NCI-H524 treated with DMSO at 0.1 percent for 48 hours (cell line): ENCODE measurements around the gene ACTRT2.

Source experiments
- DNase-seq: peaks from one replicate; lab custom pipeline; 2025; lab: John Stamatoyannopoulos, UW

The ACTRT2 gene

GRCh38 chr1:3003039-3003940, 18.0 kb upstream of the ACTRT2 start:
- DNase-seq: no peak

DNA sequence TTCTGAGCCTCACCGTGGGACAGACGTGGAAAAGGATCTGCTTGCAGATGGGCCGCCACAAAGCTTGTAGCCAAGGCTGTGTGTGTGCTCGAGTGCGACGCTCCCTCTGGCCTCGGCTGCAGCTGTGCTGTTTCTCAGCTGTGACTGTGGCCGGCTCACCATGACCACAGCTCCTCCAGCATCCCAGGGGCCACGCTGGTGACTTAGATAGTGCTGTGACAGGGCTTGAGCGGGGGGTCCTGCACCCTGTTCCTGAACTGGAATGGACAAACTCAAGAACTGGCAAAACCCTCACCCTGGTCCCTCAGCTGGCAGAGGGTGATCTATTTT, 17.4 kb upstream of the ACTRT2 start:
- DNase-seq: no peak

DNA sequence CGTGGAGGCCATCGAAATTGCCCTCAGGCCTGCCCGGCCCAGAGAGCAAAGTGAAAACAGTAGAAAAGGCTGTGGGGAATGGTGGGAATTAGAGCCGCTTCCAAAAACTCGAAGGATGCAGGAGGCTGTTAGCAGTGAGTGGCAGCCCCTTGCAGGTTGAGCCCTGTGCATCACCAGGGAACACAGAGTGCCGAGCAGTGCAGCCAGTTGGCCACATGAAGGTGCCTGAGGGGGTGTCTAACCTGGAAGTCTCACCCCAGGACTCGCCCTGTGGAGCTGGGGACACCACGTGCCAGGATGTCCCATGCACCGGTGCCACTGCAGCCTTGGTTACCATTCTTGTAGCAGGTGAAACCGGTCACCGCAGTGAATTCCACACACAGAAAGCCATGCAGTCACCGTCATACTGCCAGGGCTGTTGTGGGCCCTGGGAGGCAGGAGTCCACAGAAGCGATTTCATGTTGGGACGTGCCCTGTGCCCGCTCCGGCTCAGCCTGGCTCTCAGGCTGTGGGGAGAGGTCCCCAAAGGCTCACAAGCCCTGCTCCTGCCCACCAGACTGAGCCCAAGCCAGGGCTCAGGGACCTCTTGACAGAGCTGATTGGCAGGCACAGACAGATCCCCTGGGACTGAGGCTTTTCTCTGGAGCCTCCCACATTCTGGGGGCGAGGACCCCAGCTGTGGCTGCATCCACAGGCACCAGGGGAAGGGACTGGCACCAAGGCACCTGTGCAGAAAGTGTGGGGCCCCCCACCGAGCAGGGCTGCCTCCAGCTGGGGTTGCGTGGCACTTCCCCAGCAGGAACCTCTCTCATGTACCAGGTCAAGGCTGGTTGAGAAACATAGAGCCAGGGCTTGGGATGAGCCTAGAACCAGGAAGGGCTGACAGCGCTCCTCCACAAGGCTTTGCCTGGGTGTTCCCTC, 16.7 kb upstream of the ACTRT2 start:
- no peak for DNase-seq

DNA sequence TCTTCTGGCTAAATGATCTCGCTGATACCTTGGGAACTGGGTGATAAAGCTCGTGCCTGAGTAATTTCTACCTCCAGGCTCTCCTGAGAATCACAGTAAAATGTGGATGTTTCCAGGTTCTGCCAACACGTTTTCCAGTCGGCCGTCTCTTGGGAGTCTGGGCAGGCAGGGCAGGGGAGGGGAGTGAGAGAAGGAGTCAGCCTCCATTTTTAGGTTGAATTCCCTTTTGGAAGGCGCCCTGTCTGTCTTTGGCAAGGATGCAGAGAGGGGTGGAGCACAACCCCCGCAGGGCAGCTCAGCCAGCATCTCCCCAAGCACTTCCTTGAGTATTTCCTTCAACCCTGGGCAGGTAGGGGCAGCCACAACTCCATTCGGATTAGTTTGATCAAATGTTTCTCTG, 15.5 kb upstream of the ACTRT2 start:
- DNase-seq: no peak

DNA sequence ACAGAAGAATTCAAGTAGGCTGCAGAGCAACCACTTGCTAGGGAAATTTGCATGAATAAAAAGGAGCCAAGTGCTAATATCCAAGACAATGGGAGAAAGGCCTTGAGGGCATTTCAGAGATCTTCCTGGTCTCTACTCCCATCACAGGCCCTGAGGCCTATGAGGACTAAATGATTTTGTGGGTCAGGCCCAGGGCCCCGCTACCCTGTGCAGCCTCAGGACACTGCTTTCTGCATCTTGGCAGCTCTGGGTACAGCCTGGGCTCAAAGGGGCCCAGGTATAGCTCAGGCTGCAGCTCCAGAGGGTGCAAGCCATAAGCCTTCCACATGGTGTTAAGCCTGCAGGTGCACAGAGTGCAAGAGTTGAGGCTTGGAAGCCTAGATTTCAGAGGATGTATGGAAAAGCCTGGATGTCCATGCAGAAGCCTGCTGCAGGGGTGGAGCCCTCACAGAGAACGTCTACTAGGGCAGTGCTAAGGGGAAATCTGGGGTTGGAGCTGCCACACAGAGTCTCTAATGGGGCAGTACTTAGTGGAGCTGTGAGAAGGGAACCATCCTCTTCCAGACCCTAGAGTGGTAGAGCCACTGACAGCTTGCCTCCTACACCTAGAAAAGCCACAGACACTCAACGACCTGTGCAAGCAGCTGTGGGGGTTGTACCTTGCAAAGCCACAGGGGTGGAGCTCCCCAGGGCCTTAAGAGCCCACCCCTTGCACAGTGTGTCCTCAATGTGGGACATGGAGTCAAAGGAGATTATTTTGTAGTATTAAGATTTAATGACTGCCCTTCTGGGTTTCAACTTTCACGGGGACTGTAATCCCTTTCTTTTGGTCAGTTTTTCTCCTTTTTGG, 13.7 kb upstream of the ACTRT2 start:
- DNase-seq: no peak

DNA sequence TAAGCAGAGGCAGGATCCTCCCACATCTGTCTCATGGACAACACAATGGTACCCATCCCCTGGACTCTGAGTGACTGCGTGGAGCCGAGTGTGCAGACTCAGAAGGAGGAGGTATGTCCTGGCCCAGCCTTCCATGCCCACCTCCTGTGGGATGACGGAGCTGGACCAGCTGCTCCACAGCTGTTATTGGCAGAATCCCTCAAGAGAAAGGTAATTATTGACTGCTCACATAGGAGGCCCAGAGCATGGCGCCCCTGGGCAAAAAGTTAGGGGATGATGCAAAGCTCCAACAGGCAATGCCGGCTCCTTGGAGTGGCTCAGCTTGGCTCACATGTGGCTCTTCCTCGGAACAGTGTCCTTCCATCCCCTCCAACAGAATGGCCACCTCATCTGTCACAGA, 12.2 kb upstream of the ACTRT2 start:
- DNase-seq: no peak

DNA sequence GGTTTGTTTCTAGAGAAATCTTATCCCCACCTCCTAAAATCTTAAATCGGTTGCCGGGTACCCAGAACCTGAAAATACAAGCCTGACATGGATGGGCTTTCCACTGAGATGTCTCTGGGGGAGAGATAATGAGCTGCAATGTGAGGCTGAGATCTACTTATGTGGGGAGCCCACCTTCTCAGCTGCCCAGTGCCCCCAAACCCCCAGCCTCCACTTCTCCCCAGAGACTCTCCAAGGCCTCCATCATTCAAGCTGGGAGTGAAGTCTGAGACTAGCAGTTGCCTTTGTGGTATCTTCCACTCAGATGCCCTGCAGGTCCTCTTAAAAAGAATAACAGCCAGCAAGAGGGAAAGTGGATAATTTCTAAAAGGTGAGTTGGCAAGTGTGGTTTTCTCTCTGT, 11.7 kb upstream of the ACTRT2 start:
- no peak for DNase-seq

GRCh38 chr1:3011127-3011526, 10.1 kb upstream of the ACTRT2 start:
- DNase-seq: no peak

DNA sequence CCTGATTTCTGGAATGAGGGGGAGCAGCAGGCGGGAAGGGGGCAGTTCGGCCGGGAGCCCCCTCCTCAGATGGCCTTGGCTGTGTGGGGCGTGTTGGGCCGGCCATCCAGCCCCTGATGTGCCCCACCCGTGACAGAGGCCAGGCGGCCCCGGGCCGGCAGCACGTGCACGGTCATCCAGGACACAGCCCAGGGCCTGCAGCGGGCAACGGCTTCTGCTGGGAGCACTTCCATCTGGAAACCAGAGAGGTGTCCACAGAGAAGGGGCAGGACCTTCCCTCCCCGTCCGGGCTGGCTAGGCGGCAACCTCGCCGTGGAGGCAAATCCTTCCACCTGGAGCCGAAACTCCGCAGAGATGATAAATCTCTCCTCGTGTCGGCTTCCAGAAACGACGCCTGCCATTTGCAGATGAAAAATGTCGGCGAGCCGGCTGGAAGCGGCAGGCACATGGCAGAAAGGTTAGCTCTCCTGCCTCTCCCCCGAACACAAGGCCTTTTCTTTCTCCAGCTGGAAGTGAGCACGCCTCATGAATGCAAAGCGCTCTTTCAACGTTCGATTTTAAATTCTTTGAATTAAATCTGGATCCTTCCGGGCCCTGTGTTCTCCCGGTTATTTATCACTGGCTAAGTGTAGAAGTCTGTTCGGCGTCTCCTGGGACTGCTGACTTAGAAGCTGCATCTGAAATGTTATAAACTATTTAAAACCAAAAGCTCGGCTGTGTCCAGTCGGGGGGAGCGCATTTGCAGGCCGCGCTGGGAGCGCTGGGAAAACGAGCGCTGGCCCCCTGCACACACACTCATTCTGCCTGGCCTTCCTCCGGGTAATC, 9.4 kb upstream of the ACTRT2 start:
- no peak for DNase-seq

- no peak for DNase-seq
Observed at GRCh38 chr1:3012456-3013291, 8.6 kb upstream of the ACTRT2 start.

- no peak for DNase-seq
Observed at GRCh38 chr1:3013371-3014049, 7.8 kb upstream of the ACTRT2 start.

DNA sequence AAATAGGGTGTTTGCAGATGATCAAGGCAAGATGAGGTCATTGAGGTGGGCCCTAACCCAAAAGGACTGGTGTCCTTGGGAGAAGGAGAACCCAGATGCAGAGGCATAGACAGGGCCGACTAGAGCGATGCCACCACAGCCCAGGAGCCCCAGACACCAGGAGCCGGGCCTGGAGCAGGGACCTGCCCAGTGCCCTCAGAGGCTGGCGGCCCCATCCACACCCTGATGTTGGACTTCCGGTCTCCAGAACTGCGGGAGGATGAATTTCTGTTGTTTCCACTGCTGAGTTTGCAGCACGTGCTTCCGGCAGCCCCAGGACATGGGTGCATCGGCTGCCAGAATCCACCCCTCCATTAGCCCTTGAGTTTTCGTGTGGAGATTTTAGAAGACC, 7.2 kb upstream of the ACTRT2 start:
- no peak for DNase-seq

DNA sequence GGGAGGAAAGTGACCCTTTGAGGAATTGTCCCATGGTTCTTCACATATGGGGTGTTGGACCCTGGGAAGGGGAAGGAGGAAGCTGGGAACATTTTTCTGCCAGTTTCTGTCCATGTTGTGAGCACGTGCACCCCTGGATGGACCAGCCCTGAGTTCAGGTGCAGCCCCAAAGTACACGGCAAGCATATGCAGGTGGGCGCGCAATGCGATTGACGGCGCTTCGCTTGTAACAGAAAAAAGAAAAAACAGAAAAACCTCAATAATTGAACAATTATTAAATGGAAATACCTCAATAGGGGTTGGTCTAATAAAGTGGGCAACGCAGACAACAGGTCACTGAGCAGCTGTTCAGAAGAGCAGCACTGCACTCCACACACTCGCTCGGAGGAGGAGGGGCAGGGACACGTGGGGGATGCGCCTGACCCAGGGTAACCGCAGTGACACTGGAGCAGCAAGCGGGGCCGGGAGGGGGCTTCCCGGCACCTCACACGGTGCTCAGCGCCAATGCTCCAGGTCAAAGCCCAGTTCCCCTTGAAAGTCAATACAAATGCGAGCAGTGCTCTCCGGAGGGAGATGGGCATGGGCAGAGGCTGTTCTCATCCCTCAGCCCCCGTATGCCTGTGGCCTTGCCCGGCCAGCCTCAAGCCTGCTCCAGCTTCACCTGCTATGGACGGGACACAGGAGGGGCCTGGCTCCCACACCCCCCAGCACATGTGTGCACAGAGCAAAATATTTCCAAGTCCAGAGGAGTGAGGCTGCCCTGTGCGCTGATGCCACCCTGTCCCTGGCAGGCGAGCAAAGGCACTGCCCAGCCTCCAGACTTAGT, 6.6 kb upstream of the ACTRT2 start:
- DNase-seq: no peak

GRCh38 chr1:3015269-3015635, 6.0 kb upstream of the ACTRT2 start:
- no peak for DNase-seq

GRCh38 chr1:3015744-3016143, 5.5 kb upstream of the ACTRT2 start:
- no peak for DNase-seq

- no peak for DNase-seq
Observed at GRCh38 chr1:3016641-3017439, 4.4 kb upstream of the ACTRT2 start.

- no peak for DNase-seq
Observed at GRCh38 chr1:3017440-3018050, 3.7 kb upstream of the ACTRT2 start.

GRCh38 chr1:3018051-3018471, 3.2 kb upstream of the ACTRT2 start:
- no peak for DNase-seq
